HepG2 (cell line): ENCODE results near the gene TRIM66. TPM values are rescaled to one million over a fixed set of nuclear protein-coding genes. Genes with fewer than 3 reads are reported as not detected.
A peak's percentile ranks its signal among the peaks of the same experiment; 100 is the strongest.

ENCODE experiments used
- ADNP ChIP-seq: sonication (generic); formaldehyde crosslinking; IDR thresholded peaks from 2 replicates; pipeline ENCODE4 v1.4.0; 2020; ENCODE audit warnings: missing genetic modification reagents
- AKNA ChIP-seq: sonication (generic); formaldehyde crosslinking; IDR thresholded peaks from 2 replicates; pipeline ENCODE4 v1.4.0; 2020; ENCODE audit warnings: missing genetic modification reagents, borderline replicate concordance
- ASH2L ChIP-seq: fragments of 300-600, 200-600 bp; sonication (generic); IDR thresholded peaks from 2 replicates; pipeline ENCODE4 v1.7.0; 2017; ENCODE audit warnings: low read depth, mild to moderate bottlenecking, moderate library complexity, mixed read lengths, low read length; ENCODE audit not compliant: insufficient read length
- DMTF1 ChIP-seq: sonication (generic); formaldehyde crosslinking; IDR thresholded peaks from 2 replicates; pipeline ENCODE4 v1.4.0; 2020; ENCODE audit warnings: mild to moderate bottlenecking, missing genetic modification reagents
- IRF1 ChIP-seq: sonication (generic); formaldehyde crosslinking; IDR thresholded peaks from 2 replicates; pipeline ENCODE4 v1.4.0; 2020; ENCODE audit warnings: low read depth, mild to moderate bottlenecking, missing genetic modification reagents
- NR2F1 ChIP-seq, 2 experiments: fragments of 450-650 bp in 1 of 2; formaldehyde crosslinking in 1 of 2; IDR thresholded peaks; 2 replicates each; pipeline versions ENCODE4 v1.5.0 to v1.6.1; 2016 to 2020; ENCODE audit warnings: mild to moderate bottlenecking in 1 of 2, missing compliant biosample characterization in 1 of 2, missing genetic modification reagents in 1 of 2, moderate library complexity in 1 of 2
- ZBTB26 ChIP-seq: IDR thresholded peaks from 2 replicates; pipeline ENCODE4 v1.6.1; 2016; ENCODE audit warnings: missing compliant biosample characterization, missing genetic modification reagents, borderline replicate concordance
- ZBTB7B ChIP-seq: sonication (generic); formaldehyde crosslinking; IDR thresholded peaks from 2 replicates; pipeline ENCODE4 v1.4.0; 2020; ENCODE audit warnings: missing genetic modification reagents
- ZFP1 ChIP-seq: IDR thresholded peaks from 2 replicates; pipeline ENCODE4 v1.6.1; 2016
- ZNF256 ChIP-seq: sonication (generic); formaldehyde crosslinking; conservative IDR thresholded peaks from 2 replicates; pipeline ENCODE4 v1.4.0; 2020; ENCODE audit warnings: missing genetic modification reagents
- ZNF281 ChIP-seq: sonication (generic); formaldehyde crosslinking; IDR thresholded peaks from 2 replicates; pipeline ENCODE4 v1.4.0; 2020; ENCODE audit warnings: missing genetic modification reagents, borderline replicate concordance
- ZNF292 ChIP-seq: sonication (generic); formaldehyde crosslinking; IDR thresholded peaks from 2 replicates; pipeline ENCODE4 v1.8.1; 2022; ENCODE audit warnings: mild to moderate bottlenecking, low read depth, missing genetic modification reagents, borderline replicate concordance
- ZNF431 ChIP-seq: sonication (generic); formaldehyde crosslinking; IDR thresholded peaks from 2 replicates; pipeline ENCODE4 v1.9.0; 2022; ENCODE audit warnings: missing genetic modification reagents, low read depth, mild to moderate bottlenecking, borderline replicate concordance
- polyA plus RNA-seq, 8 experiments: library from polyadenylated mRNA; depleted of rRNA in 3 of 8; stranded (reverse) in 7 of 8; unstranded in 1 of 8; fragments of >200 nt; fragmentation: Illumina TruSeq in 4 of 8; extraction: Trizol in 4 of 8; gene quantifications; 2 replicates each; pipeline versions ENCODE4 v1.2.1 to v1.2.3, GENCODE V29; 2011 to 2016; ENCODE audit warnings: low read depth in 4 of 8, missing spikeins in 1 of 8, mixed read lengths in 1 of 8; ENCODE audit not compliant: insufficient read depth in 1 of 8
- total RNA-seq, 5 experiments: library from RNA; depleted of rRNA; stranded (reverse); fragments of >200 nt; fragmentation: Illumina TruSeq; extraction: Trizol; gene quantifications; 2 replicates each; pipeline ENCODE4 v1.2.3, GENCODE V29; 2016; ENCODE audit warnings: low read depth in 1 of 5

TRIM66 gene
- total and polyA plus RNA-seq, 2 of the 13 experiments (the other 11 are each of a cell fraction or from before 2014, with no cell fraction given), result 4.9 to 6.1 TPM

GRCh38 chr11:8717876-8718753, 35.6 kb upstream of the TRIM66 start (continued):
- TF ChIP-seq ZBTB26, result no peak
- TF ChIP-seq ZNF281 (CRISPR knock-in tag), result peak; percentile 54
- no peak for TF ChIP-seq NR2F1 (CRISPR knock-in tag; IDR thresholded peaks at IDR 0.05)
- no peak for TF ChIP-seq ADNP
- TF ChIP-seq ZBTB7B (CRISPR knock-in tag), result 0 out of 2 replicates have a peak, but pooled peaks have one; percentile 14
- no peak for TF ChIP-seq ZFP1 (CRISPR knock-in tag)
- TF ChIP-seq ZNF292 (CRISPR knock-in tag), result no peak
- TF ChIP-seq ZNF256, result no peak
- TF ChIP-seq ZNF431, result no peak
- TF ChIP-seq DMTF1, result no peak
- TF ChIP-seq ASH2L, result peak; percentile 63
- TF ChIP-seq IRF1 (CRISPR knock-in tag), result no peak
- TF ChIP-seq AKNA, result no peak
